Ishikawa (cell line): Measurements from ENCODE around the gene MNX1.

Experiments
- FOXM1 ChIP-seq: IDR thresholded peaks from 2 replicates; pipeline ENCODE4 v1.6.1; 2012; ENCODE audit warnings: low read depth, borderline replicate concordance
- MAX ChIP-seq: IDR thresholded peaks from 2 replicates; pipeline ENCODE4 v1.6.1; 2012
- REST ChIP-seq: IDR thresholded peaks from 2 replicates; pipeline ENCODE4 v1.6.1; 2012; ENCODE audit warnings: low read depth, mild to moderate bottlenecking
- YY1 ChIP-seq: IDR thresholded peaks from 2 replicates; pipeline ENCODE4 v1.6.1; 2012; ENCODE audit warnings: low read depth

GRCh38 chr7:157058701-157059100, 48.2 kb upstream of the MNX1 start:
- TF ChIP-seq YY1 (no peak), REST (no peak), FOXM1 (no peak), MAX (no peak)
